Activated CD4-positive, alpha-beta T cell treated with anti-CD3 and anti-CD28 coated beads for 1 hour (primary cell): ENCODE measurements around the gene TNP1.

ENCODE experiments used
- DNase-seq: peaks from one replicate; pipeline ENCODE4 v3.0.0-alpha.2; 2020

TNP1 gene

DNA sequence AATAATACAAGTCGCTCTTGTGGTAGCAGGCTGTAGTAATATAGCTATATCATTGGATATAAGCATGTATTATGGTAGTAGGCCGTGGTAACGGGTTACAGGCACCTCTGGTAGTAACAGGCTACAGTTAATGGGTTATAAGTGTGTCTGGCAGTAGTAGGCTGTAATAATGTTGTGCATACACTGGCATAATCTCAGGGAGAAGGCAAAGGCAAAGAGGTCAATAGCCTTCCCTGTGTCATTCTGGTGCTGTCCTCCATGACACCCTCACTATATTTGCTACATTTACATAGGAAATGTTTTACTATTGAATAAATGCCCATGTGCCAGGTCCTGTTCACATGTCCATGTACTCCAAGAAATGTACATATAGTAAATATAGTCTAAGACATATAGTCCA, 12.8 kb upstream of the TNP1 start:
- no peak for DNase-seq

DNA sequence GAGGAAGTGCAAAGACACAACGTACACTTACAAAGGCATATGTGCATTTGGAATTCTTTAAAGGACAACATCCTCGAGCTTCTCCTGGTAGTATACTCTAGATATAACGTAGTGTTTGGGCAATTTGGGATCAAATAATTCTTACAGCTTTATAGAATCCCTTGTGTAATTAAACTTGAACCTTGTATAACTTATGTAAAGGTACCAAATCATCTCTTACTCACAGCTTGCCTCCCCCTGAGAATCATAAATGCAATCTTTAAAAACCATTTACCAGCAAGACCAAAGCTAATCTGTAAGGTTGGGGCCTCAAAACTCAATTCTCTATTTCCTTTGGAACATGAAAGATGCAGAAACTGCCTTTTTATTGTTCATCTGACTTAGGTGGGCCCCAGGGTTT, 12.2 kb upstream of the TNP1 start:
- no peak for DNase-seq

DNA sequence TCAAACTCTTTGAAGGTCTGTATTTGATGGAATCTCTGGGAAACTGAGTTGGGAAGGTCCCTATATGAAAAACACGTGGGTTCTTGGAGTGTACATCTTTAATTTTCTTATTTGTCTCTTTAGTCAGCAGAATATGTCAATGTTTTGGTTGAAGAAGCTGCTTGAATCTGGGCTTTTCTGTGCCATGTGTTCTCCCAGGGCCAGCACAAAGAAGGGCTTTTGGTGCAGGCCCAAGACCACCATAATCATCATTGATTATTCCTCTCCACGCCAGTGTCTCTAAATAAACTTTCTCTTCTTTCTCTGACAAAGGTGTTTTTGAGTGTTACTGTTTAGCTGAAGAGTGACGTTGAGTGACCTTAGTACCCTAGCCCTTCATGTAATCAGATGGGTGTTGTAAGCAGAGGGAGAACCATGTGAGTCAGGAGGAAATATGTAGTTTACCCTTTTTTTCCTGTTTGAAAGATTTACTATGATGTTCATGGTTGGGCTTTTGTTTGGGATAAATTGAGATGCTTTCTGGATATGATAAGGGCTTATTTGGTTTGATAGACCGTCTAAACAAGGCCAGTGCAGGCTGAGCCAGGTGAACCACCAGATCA, 11.6 kb upstream of the TNP1 start:
- no peak for DNase-seq

DNA sequence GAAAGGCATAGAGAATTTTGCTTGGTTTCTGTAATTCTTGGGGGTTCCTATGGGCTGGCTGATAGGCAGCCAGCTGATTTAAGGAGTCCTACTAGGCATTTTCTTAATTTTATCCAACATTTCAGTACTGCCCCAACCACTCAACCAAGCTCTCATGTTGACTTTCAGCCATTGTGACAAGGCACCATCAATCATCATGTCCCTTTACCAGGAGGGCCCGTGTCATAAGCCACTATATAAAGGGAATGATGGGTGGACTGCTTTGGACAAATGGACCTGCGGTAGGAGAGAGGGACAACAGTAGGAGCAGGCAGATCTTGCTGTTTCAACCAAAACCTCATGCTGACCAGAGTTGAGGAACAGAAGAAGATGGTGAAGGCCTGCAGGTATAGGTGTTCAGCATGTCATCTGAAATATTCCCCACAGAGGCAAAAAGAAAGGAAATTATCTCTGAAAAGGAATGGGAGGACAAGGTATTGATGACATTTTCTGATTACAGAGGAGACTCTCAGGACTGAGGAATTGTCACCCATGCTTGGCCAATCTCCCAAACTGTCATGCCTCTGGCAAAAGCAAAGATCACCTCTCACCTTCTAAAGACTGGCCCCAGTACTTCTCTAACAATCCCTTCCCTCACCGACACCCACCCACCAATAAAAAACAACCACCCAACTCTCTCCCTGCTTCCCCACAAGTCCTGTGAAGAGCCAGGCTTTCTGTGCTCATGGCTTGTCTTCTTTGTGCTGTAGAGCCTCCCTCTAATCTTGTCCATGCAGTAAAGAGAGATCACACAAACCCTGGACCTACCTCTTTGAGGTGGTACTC, 10.9 kb upstream of the TNP1 start:
- DNase-seq: no peak

DNA sequence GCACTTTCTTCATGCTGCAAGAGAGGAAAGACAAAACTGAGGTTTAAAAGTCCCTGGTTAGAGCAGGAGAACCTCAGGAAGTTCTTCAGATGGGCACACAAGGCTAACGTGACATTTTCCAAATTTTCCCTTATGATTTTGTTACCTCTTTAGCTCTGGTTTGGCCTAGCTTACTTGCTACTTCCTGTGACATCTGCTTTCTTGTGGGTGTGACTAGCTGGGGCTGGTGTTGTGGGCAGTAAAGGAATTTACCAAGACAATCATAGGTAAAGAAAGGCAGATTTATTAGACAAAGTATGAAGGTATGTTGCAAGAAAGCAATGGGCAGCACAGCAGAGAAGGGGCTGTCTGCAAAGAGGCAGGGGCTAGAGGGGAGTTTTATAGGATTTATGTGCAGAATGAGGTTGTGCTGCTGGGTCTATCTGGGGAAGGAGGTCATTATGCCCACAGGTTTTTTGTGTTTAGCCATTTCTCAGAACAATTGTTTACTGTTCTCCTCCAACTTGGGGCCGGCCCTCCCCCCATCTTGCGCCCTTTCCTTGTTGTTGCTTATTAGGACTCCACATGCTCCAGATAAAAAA, 6.7 kb upstream of the TNP1 start:
- no peak for DNase-seq

DNA sequence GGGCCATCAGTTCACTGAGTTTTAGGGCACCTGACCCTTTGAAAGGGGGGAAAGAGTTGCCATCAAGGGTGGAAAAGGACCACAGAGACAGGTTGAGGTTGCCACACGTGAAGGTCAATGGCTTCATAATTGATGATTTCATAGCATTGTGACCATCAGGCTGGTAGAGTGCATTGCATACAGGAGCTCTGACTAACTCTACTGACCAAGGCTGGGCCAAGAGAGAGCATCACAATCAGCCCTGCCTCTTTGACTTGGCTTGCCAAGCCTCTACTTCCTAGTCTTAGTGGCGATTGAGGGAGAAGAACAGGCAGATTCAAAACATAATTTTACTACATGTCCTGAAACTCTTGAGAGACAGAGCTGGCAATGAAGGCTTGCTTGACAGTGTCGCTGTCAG, 5.8 kb upstream of the TNP1 start:
- no peak for DNase-seq

DNA sequence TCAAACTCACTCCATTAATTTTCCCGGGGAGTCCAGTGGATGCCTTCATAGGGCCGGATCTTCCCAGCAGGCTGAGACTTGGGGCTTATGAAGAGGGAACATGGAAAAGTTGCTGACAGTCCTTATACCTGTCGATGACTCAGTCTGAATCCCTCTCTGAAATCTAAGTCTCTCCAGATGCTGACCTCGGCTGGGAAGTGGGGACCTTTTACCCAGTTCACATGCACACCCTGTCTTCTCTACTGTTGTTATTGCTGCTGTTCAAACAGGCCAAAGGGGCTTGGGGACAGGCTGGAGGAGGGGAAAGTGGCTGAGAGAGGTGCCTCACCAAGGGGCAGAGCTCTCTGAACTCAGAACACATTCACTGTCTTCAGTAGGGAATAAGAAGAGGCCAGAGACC, 4.1 kb upstream of the TNP1 start:
- DNase-seq: no peak

DNA sequence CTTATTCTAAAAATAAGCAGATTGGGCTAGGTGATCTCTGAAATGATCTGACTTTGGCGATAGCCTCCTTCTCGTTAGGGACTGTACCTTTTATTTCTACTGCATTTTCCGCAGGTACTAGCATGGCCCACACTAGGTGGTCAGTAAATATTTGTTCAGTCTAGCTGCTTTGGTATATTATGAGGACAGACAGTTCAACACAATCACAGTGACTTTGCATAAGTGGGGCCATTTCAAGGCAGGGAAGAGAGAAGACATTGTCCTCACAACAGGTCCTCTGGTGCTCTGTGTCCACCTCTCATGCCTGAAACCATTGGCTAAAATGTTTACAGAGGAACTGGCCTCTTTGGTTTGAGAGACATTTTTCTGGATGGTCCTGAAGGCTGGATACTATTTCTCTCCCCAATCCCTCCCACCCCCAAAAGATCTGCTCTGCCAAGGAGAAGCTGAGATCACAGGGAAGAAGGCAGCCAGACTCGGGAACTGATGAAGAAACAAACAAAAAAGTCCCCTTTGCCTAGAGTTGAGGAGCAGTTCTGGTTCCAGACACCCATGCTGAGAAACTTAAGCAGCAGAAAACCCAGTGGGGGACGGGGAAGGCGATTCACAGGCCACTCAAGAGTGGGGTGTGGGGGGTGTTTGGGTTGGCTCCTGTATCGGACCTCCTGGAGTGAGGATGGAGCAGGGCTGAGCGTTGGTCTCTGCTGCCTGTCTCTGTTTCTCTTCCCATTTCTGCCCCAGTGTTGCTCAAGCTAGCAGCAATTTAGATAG, 2.9 kb upstream of the TNP1 start:
- no peak for DNase-seq

DNA sequence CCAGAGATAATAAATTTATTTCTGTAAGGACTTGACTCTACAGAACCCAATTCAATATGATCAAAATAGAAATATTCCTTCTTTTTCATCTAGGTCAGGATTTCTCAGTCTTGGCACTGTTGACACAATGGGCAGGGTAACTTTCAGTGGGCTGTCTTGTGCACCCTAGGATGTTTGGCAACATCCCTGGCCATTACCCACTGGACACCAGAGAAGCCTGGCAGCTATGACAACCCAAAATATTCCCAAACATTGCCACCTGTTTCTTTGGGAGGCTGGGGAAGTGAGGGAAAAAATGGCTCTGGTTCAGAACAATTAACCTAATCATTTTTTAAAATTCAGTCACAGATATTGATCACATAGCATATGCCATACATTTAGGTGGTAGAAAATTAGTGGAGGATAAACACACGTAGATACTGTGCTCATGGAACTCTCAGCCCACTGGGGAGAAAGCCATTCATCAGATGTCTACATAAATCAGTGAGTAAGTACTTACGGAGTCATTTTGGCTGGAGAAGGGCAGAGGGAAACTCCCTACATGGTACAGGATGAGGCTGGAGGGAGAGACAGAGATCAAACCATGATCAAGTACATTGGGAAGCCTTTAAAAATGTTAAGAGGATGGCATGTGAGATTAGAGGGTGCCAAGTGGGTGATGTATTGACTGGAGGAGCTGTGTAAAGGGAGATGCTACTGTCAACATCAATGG, 718 bp upstream of the TNP1 start:
- no peak for DNase-seq

DNA sequence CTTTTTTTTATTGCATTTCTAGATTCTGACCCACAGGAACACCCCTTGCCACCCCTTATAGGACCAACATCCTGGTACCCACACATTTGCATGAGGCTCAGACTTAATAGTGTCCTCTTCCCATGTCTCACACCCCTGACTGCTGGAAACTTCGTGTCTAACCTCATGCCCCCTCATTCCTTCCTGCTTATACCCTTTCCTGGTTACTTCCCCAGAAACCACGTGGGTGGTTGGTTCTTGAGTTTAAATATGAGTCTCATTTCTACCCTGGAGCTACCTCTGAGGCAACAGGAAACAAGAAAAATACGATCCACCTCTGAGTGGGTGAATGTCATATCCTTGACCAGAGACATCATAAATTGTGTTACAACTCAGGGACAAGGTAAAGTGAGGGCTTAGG, 1.6 kb downstream of the TNP1 start:
- no peak for DNase-seq

DNA sequence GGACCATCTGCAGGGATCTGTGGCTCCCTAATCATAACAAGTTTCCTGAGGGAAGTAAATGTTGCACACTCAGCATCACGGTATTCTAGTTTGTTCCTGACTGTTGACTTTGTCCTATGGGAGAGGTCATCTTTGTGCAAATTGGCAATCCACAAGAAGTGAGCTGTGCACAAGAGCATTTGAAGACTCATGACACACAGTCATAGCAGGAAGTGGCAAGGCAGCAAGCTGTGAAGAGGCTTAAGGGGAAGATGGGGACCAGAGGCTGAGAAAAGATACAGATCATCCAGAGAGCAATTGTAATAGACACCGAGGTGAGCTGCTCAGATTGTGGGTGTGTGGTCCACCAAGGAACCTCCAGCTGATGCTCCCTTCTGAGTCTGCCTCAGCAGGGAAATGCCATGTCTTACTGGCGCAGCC, 2.7 kb downstream of the TNP1 start:
- DNase-seq: no peak

DNA sequence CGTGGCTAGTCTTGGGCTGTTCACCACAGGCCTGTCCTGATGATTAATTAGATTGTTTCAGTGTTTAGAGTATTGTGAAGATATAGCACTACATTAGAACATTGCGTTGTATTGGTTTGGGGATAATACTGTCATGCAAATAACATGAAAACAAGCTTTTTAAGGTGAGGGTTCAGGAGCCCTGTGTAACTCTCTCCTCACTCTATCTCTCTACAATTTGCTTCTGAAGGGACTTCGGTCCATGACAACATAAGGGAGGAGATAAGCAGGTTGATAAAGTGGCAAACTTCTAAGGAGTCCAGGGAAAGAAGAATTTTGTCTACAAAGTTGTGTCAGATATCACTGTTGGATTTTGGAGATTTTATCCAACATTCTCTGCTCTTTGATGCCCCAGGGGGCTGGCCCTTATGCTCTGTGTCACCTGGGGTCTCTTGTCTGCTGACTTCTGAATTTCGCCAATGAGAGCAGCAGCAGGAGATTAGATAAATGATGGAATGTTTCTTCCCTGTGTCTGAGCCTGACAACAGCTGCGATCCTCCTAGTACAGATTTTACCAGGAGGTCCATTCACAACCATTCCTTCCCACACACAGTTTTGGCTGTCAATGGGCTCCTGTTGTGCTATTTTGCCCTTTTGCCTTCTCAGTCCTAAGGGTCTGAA, 3.3 kb downstream of the TNP1 start:
- no peak for DNase-seq

DNA sequence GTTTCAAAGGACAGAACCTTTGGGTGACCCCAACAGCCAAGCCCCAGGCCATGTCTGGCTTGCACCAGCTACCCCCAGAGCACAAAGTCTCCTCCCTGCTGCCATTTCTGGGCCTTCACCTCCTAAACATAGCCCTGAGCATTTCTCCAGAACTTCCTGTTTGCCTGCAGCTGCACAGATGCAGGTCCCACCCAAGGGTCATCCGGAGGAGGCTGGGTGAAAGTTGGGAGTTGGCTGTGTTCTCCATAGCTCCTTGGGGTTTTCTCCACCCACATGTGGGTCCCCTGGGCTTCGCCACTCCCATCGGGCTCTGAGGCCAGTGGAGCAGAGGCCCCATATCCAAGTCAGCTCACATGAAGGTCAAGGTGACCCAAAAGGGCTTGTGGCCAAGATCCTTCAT, 4.3 kb downstream of the TNP1 start:
- no peak for DNase-seq

DNA sequence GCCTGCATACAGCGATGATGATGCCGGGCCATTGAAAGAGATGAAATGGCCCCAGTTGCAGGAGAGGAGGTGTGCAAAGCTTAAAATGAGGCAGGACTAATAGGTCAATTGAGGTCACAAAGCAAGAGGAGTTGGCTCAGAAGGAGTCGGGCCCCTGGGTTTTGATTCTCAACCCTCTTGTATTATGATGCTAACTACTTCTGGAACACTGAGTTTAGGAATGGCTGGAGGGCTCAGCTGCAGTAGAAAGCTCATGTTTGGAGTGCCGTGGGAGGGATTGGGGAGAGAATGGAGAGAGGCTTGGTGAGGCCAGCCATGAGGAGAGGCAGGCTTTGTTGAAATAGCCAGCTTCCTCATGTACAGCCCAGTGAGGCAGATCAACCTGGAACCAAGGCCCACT, 4.8 kb downstream of the TNP1 start:
- no peak for DNase-seq

DNA sequence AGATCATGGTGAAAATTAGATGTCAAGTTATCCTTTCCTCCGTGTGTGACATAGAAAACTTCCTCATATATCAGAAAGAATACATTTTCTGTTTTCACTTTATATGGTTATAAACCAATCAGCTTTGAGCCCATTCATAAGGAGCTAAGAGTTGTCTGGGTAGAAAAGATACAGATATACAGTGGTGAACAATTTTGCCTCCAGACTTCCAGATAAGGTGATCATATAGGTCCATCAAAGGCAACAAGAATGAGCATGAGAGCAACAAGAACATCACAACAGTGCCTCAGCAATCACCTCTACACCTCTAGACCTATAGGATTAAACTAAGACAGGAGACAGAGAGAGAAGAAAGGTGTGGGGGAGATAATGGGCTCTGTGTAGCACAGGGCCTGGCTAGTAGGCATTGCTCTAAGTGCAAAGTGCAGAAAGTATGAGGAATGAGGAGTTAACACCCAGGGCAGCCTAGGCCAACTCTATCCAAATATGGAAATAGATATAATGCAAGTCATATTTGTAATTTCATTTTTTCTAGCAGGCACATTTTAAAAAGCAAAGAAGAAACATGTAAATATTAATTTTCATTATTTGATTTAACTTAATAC, 8.3 kb downstream of the TNP1 start:
- no peak for DNase-seq

DNA sequence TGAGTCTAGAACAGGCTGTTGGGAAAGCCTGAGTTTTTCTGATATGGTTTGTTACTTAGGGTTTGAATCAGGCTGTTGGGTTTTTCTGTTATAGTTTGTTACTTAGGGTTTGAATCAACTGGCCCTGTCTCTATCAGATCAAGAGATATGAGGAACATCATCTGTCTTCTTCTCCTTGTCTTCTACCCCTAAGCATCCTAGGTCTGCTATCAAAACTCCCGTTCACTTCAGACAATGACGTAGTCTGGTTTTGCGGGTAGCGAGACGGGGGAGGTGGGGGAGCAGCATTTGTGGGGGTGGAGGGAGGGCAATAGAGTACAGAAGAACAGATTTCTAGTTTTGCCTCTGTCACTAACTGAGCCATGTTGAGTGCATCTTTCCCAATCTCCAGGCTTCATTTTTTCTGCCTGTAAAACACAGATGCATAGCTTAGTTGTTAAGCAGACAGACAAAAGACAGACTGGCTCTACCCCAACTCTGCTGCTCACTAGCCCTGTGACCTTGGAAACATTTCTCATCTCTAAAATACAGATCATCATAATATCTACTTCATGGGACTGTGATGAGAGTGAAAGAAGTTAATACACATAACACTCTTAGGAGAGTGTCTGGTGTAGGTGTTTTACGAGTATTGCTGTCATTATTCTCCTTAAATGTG, 9.1 kb downstream of the TNP1 start:
- no peak for DNase-seq

DNA sequence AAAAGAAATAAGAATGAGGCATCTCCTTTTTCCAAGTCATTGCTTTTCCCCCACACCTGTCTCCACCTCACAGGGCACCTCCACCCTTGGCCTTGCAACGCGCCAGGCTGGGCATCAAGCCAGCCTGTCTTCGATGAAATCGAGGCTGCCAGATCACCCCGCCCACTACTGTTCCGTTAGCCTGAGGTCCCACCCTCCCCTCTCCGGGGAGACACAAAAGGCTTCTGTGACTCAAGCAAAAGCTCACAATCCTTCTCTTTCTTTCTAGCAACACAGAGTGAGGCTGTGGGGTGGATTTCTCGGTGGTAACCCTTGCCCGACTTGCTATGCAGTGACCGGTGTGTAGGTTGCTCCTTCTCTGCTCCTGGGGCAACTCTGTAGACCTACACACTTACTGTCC, 9.9 kb downstream of the TNP1 start:
- DNase-seq: no peak

DNA sequence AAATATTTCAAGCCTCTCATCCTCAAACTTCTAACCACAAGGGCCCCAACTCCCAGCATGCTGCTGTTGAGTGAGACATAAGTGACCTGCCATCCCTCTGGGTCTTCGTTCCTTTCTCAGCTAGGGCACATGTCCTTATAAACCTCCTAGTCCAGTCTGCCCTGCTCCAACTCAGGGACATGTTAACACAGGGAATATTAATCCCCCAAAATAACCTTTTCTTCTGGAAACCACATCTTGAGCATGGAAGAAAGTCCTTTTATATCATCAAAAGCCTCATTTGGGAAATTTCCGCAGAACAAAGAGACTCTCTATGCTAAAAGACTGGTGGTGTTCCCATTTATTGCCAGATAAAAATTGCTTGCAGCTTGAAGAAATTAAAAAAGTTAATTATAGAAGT, 14.4 kb downstream of the TNP1 start:
- no peak for DNase-seq

DNA sequence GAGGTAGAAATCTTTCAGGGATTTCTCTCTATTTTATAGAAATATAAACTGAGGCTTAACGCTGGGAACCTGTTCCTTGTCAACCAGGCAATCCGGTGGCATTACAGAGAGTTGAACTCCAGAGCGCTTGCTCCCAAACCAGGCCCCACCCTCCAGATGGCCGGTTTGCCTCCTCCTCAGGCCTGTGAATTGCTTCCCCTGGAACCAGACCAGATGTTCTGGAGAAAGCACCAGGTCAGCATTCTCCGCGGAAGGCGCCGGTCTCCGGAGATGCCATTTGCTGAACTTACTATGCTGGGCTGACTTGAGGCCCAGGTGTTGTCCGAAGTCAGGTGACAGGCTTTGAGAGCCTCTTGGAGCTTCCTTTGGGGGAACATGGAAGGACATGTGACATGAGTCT, 17.2 kb downstream of the TNP1 start:
- DNase-seq: no peak

DNA sequence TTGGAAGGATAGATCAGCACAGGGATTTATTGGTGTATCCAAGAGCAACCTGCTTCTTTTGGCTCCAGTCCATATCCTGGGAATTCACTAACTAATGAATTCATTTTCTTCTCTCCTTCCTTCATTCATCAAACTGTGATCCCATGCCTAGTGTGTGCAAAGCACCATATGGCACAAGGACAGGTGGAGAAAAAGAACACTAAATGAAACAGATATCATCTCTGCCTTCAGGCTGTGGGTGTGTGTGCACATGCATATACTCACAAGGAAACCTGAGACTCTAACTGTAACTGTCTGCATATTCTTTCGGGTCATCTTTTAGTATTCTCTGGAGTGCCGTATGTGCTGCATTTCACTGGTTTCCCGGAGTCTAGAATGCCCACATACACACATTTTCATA, 20.2 kb downstream of the TNP1 start:
- no peak for DNase-seq

DNA sequence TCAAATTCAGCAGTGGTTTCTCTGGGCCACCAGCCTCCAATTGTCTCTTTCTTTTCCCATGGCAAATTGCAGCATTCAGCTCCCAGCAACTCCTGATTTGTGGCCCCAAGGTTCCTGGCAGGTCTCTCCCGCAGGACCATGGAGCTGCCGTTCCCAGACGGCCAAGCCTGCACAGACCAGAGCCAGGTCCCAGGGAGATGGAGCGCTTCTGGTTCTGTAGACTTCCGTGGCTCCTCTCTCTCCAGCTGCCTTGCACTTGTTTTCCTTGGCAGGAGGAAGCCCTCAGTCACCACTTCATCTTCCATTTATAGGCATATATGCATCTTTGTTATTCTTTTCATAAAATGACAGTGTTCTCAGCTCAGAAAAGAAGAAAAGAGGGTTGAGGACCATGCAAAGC, 21.7 kb downstream of the TNP1 start:
- DNase-seq: no peak

DNA sequence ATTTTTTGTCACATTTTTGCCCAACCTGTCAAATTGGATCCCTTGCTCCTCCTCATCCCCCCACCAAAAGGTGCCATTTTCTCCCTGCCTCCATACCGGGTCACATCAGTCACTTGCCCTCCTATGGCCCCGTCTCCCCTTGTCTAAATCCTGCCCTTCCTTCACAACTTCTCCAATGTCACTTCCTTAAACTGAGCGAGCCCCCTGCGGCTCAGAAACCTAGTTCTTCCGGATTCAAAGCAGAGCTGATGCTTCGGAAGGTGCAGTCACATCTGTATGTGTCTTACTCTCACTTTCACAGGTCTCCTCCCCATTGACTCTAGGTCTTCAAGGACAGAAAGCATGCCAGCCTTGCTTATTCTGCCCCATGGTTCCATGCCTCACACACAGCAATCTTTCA, 22.1 kb downstream of the TNP1 start:
- no peak for DNase-seq
